ENCODE measurements around the gene ASIC4. TPM values are rescaled to one million over a fixed set of nuclear protein-coding genes. Genes with fewer than 3 reads are reported as not detected.

The ASIC4 gene
- total RNA-seq, 1 experiment from 2014 or later = not detected

DNA sequence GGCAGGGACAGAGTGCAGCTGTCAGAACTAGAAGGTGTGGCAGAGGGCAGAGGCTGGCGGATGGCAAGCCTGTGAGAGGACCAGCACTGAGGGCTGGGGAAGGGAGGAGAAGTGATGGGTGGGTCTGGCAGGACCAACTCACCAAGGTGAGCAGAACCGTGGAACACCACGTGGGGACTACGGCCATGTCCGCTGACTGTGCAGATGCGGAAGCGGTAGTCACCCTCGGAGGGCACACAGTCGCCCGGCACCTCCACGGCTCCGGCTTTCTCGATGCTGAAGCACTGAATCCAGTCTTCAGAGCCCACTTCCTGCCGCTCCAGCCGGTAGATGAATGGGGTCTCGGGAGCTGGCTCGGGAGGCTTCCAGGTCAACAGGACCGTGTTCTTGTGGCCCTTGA is 52.8 kb downstream of the ASIC4 start:
- no peak for DNase-seq (ENCODE audit: low read depth, low spot score)
- in situ Hi-C loops (cut with HindIII; ENCODE audit: low pct_unique_long_range_greater_than_20kb, low sequenced_read_pairs) = no loop called here

DNA sequence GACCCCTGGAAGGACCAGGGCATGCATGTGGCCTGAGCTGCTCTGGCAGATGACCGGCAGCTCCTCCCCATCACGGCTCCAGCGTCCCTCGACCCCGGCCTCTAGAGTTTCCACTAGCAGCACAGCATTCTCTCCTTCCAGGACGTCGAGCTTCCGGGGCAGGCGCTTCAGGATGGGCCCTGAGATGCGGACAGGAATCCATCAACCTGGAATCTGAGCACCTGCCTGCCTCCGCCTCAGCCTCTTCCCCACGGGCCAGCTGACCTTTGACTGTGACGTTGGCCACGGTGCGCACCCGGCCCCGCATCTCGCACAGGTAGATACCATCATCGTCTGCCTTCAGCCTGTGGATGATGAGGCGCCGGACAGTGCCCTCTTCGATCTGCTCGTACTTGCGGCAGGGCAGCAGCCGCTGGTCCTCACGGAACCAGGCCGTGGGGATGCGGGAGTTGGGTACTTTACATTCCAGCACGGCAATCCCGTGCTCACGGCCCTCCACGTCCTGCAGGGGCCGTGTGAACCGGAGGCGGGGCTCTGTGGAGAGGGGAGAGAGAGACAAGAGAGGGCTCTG is 53.6 kb downstream of the ASIC4 start:
- in situ Hi-C loops (cut with HindIII; ENCODE audit: low pct_unique_long_range_greater_than_20kb, low sequenced_read_pairs) = no loop called here
- no peak for DNase-seq (ENCODE audit: low read depth, low spot score)

DNA sequence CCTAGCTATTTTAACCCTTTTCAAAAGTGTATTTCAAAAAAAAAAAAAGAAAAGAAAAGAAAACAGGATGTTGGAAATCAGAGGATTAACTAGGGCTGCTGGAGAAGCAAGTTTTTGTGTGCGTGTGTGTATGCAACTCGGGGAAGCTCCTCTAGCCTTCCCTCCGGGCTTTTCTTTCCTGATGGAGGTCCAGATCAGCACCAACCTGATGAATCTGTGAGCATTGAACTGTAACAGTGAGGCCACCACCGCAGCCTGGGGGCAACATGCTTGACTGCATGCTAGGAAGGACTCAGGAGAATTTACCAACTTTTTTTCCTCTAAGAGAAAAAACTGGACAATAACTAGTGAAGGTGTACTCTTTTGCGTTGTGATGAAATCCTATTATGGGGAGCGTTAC is 54.8 kb downstream of the ASIC4 start:
- no peak for DNase-seq (ENCODE audit: low read depth, low spot score)
- in situ Hi-C loops (cut with HindIII; ENCODE audit: low pct_unique_long_range_greater_than_20kb, low sequenced_read_pairs) = no loop called here

DNA sequence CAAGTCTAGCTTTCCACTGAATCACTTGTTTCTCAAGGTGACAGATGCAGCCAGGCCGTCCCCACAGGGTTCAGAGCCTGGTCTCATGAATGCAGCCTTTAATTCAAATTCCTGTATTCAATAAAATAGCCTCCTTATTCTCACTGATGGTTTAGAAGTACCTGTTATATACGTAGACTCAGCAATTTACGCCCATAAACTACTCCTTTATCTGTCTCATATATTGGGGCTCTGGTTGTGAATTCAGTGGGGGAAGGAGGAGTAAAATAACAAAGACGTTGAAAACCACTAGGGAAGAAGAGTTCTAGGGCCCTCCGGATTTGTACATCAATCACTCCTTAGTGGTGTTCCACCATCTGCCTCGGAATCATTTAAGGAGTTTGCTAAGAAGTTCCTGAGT is 55.4 kb downstream of the ASIC4 start:
- no peak for DNase-seq (ENCODE audit: low read depth, low spot score)
- in situ Hi-C loops (cut with HindIII; ENCODE audit: low pct_unique_long_range_greater_than_20kb, low sequenced_read_pairs) = no loop called here

DNA sequence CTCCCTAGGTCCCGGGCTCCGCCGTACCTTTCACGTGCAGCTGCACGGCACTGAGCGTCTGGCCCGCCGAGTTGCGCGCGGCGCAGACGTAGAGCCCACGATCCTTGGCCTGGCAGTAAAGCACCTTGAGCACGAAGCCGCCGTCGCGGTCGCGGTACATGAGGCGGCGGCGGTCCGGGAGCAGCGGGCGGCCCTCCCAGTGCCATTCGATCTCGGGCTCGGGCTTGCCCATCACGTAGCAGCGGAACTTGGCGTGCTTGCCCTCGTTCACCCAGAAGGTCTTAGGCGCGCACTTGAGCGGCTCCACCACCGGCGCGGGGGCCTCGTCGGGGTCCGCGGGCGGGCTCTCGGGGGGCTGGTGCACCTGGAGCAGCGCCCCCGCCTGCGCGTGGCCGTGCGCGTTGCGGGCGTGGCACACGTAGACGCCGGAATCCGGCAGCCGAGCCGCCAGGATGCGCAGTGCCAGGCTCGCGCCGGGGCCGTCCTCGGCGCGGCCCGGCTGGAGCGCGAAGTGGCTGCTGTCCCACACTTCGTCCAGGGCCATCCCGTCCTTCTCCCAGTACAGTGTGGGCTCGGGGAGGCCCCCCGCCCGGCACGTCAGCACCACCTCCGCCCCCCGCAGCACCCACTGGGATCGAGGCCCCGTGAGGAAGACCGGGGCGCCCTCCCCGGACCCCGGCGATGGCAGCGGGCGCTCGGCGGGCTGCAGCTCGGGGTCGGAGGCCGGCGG is 56.1 kb downstream of the ASIC4 start:
- no peak for DNase-seq (ENCODE audit: low read depth, low spot score)
- in situ Hi-C loops (cut with HindIII; ENCODE audit: low pct_unique_long_range_greater_than_20kb, low sequenced_read_pairs) = no loop called here

DNA sequence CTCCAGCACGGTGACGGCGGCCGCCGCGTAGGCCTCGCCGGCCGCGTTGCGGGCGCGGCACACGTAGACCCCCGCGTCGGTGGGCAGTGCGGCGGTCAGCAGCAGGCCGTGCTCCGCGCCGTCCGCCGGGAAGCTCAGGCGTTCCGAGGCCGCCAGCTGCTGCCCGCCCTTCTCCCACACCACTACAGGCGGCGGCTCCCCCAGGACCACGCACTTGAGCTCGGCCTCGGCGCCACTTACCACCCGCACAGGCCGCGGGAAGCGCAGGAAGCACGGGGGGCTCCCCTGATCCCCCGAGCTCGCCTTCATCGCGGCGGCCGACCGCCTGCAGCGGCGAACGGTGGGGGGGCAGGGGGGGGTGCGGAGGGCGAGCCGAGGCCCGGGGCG is 56.6 kb downstream of the ASIC4 start:
- DNase-seq (ENCODE audit: low read depth, low spot score) = no peak
- in situ Hi-C loops (cut with HindIII; ENCODE audit: low pct_unique_long_range_greater_than_20kb, low sequenced_read_pairs) = no loop called here

DNA sequence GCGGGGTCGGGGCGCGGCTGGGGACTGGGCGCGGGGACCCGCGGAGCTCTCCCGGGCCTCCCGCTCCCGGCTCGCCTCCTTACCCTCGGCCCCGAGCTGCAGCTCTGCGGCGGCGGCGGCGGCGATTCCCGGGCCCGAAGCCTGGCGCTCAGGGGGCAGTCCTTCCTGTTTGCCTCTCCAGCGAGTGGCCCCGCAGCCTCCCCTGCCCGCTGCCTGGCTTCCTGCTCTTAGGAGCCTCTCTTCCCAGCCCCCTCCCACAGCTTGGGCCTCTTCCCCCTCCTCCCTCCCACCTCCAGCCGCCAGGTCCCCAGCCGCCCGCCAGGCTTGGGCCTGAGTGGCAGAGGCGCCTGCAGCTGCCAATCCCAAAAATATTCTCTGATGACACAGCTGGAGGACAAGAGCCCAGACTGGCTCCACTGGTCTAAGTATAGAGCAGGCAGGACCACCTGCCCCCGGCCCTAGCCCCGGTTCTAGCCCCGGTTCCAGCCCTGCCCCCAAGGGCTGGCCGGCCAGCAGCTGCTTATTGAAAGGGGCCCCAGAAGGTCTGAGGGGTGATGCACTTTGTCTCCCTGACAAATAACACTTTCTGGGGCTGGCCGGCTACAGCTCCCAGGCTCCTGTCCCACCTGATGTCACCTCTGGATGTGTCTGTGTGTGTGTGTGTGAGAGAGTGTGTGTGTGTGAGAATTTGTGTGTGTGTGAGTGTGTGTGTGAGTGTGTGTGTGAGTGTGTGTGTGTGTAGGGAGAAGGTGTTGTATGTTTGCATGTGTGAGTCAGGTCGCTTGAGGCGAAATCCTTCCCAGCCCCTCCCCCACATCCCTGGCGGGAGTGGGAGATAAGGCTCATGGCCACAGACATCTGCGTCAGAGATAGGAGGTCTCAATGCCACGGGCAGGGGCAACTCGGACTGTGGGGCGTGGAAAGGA is 57.3 kb downstream of the ASIC4 start, which contains the start of gene OBSL1:
Gene OBSL1 (minus strand): TSS at position 229 of the 926 bp plus-strand sequence. CDS start 307 bp downstream, outside the sequence.
- in situ Hi-C loops (cut with HindIII; ENCODE audit: low pct_unique_long_range_greater_than_20kb, low sequenced_read_pairs) = no loop called here
- DNase-seq (ENCODE audit: low read depth, low spot score) = peak; percentile 57

DNA sequence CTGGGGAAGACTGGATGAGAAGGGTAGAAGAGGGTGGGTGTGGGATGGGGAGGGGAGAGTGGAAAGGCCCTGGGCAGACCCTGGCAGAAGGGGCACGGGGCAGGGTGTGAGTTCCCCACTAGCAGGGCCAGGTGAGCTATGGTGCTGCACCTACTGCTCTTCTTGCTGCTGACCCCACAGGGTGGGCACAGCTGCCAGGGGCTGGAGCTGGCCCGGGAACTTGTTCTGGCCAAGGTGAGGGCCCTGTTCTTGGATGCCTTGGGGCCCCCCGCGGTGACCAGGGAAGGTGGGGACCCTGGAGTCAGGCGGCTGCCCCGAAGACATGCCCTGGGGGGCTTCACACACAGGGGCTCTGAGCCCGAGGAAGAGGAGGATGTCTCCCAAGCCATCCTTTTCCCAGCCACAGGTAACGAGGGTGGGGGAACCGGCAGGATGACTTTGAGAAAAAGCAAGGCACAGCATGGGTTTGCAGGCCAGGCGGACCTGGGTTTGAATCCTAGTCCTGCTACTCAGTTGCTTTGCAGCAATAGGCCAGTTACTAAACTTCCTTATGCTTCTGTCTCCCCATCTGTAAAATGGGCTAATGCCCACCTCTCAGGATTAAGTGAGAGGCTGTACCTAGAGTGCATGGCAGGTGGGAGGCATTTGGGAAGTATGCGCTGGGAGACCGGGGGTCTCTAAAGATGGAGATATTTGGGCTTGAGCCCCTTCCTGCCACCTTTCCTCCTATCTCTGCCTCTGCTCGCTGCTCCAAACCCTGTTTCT is 58.1 kb downstream of the ASIC4 start, which contains the start of gene INHA:
Gene INHA (plus strand): TSS at position 74 of the 765 bp plus-strand sequence. CDS start 65 bp downstream, at position 139.
- in situ Hi-C loops (cut with HindIII; ENCODE audit: low pct_unique_long_range_greater_than_20kb, low sequenced_read_pairs) = no loop called here
- DNase-seq (ENCODE audit: low read depth, low spot score) = no peak

DNA sequence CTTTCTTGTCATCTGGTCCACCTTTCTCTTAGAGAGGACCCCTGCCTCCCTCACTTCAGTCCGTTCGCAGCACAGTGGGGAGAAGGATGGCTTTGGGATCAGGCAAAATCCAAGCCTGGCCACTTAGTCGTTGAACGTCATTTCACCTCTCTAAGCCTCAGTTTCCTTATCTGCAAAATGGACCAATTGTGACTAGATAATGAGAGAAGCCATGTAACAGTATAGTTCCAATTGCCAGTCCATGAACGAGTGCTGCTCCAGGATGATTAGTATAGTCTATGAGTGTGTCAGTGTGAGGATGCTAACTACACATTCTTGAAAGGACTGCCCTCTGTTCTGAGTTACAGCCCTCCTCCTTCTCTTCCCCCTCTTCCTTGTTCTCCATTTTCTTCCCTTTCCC is 58.9 kb downstream of the ASIC4 start:
- in situ Hi-C loops (cut with HindIII; ENCODE audit: low pct_unique_long_range_greater_than_20kb, low sequenced_read_pairs) = no loop called here

DNA sequence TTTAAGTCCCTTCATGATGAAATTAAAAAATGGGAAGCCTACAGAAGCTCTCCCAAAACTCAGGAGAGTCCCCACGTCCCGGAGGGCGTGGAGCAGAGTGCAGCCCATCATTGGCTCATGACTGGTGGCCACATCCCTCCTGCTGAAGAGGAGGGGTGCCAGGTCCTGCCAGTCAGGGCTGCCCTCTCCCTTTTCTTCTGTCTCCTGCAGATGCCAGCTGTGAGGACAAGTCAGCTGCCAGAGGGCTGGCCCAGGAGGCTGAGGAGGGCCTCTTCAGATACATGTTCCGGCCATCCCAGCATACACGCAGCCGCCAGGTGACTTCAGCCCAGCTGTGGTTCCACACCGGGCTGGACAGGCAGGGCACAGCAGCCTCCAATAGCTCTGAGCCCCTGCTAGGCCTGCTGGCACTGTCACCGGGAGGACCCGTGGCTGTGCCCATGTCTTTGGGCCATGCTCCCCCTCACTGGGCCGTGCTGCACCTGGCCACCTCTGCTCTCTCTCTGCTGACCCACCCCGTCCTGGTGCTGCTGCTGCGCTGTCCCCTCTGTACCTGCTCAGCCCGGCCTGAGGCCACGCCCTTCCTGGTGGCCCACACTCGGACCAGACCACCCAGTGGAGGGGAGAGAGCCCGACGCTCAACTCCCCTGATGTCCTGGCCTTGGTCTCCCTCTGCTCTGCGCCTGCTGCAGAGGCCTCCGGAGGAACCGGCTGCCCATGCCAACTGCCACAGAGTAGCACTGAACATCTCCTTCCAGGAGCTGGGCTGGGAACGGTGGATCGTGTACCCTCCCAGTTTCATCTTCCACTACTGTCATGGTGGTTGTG is 60.4 kb downstream of the ASIC4 start:
- DNase-seq (ENCODE audit: low read depth, low spot score) = no peak
- in situ Hi-C loops (cut with HindIII; ENCODE audit: low pct_unique_long_range_greater_than_20kb, low sequenced_read_pairs) = no loop called here

More for the DNA sequence above, 58.9 kb downstream of the ASIC4 start:
- DNase-seq (ENCODE audit: low read depth, low spot score) = no peak

DNA sequence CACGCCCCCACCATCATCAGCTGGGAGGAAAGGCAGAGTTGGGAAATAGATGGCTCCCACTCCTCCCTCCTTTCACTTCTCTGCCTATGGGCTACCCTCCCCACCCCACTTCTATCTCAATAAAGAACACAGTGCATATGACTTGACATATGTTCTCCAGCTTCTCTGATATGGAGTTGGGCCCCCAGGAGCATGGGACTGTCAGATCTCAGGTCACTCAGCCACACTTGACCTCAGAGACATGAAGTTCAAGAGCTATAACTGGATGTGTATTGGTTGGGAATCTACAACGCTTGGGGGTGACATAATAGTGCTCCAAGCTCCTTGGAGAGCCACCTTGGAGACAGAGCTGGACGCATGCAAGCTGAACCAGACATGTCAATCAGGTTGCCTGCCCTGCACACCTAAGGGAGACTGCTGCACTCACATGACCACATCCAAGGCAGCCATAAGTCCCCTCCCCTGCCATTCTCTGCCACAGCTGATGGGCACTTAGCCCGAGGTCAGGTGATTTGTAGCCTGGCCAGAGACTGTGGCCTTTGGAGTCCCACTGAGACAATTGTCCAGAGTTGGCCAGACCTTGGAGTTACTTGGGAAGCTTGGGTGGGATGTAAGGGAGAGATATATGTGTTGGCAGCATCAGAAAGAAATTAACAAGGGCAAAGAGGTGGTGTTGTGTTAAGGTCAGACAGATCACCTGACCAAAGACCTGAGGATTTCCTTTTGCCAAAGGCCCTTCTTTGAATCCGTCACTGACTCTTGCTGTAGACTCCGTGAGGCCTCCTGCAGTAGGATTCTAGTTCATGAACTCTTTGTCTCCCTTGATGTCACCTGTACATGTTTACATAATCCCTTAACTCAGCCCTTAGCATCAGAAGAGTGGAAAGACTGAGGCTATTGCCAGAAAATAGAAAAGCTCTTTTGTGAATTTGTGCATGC is 61.6 kb downstream of the ASIC4 start:
- no peak for DNase-seq (ENCODE audit: low read depth, low spot score)
- in situ Hi-C loops (cut with HindIII; ENCODE audit: low pct_unique_long_range_greater_than_20kb, low sequenced_read_pairs) = no loop called here

DNA sequence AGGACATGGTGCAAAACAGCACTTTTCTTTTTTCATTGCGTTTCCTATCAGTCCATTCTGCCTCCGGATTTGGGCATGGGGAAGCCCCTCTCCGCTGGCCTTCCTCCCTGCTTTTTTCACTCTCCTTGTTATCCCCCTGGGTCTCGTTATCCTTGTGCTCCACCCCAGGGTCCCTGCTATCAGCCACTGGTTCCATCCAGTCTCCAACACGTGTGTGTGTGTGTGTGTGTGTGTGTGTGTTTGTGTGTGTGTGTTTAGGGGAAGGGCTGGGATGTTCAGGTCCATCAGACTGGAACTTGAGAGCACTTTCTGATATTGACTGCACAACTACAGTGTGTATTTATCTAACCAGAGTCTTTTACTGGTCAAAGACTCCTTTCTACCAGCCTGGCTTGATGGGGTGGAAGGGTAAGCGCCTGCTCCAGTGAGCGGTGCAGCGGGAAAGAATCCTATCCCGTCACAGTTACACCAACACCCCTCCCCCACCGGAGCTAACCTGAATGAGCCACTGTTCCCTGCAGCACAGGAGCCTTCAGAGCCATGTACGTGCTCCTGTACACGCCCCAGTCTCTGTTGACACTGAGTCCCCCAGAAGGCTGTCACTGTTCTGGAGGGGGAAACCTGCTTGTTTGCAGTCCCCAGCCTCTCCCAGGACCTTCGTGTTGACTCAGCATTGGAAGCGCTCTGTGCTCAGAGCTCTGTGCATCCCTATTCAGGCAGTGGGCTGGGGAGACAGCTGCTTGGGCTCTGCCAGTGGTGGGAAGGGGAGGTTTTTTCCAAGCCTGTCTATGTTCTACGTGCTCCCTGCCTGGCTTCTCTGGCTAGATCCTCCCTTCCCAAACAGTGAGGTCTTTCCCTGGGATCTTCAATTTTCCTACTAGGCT is 62.5 kb downstream of the ASIC4 start:
- DNase-seq (ENCODE audit: low read depth, low spot score) = peak; percentile 66
- in situ Hi-C loops (cut with HindIII; ENCODE audit: low pct_unique_long_range_greater_than_20kb, low sequenced_read_pairs) = no loop called here

DNA sequence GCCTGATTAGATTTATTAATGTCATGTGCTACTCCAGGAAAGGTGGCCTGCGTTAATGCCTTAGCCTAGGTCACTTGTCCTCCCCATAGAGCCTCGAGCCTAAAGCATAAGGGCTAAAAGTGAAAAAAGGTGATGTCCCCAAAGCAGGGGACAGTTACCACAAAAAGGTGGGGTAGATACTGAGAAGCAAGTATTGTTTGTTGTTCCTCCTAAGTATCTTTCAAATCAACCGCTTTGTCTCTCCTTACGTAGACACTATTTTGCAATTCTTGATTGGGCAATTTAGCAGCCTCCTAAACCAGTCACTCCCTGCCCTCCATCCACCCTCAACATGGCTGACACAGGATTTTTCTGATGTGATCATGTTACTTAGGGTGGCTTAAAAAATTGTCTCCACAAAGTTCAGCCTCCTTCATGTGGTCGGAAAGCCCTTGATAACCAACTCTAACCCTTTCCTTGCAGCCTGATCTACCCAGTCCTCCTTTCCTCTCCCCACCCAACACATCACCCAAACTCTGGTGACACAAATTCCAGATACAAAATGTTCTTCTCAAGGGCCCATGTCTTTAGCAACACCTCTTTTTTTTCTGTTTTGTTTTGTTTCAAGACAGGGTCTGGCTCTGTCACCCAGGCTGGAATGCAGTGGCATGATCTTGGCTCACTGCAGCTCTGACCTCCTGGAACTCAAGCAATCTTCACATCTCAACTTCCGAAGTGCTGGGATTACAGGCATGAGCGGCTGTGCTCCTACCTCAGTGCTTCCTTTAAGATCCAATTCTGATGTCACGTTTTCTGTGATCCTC is 64.7 kb downstream of the ASIC4 start:
- in situ Hi-C loops (cut with HindIII; ENCODE audit: low pct_unique_long_range_greater_than_20kb, low sequenced_read_pairs) = no loop called here
- DNase-seq (ENCODE audit: low read depth, low spot score) = no peak

DNA sequence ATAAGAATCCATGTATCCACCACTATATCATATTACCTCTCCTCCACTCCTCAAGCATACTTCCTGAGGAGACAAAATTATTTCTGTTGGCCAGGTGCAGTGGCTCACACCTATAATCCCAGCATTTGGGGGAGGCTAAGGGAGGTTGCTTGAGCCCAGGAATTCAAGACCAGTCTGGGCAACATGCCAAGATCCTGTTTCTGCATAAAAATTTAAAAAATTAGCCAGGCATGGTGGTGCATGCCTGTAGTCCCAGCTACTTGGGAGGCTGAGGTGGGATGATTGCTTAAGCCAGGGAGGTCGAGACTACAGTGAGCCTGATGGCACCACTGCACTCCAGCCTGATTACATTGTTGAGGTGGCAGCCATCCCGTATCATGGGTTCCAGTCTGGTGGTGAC is 67.1 kb downstream of the ASIC4 start:
- in situ Hi-C loops (cut with HindIII; ENCODE audit: low pct_unique_long_range_greater_than_20kb, low sequenced_read_pairs) = no loop called here
- DNase-seq (ENCODE audit: low read depth, low spot score) = no peak

All from SK-MEL-5 (cell line).